ENCODE measurements around the gene INPP5F. TPM values are rescaled to one million over a fixed set of nuclear protein-coding genes. Genes with fewer than 3 reads are reported as not detected.

Gene INPP5F
- total and polyA plus RNA-seq, 2 donors (not counting 1 experiment from before 2014, with no cell fraction given): 15.0 to 23.3 TPM

DNA sequence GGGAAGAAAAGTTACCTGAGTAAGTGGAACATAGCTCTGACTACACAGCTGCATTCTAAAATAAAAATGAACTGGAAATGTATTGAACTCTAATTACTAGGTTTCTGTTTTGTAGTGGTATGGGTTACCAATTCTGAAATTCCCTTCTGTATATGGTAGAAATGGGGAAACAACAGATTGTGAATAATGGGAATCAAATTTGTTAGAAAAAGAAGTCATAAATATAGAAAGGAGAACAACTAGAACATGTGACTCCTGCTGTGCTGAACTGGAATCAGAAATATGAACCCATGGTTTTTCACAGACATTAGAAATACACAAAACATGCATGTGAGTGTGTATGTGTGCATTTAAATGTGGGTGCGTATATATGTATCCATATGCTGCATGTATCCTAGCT is 119.8 kb downstream of the INPP5F start:
- no peak overlapping the region for H2AFZ ChIP-seq (ENCODE audit: low read length)
- H3K79me2 ChIP-seq (ENCODE audit: control insufficient read depth, insufficient read depth, low read length): no peaks in the 10 kb centered on the region
- peaks cover 4% of the 10 kb centered on the region for H3K4me1 ChIP-seq (ENCODE audit: control insufficient read depth, extremely low read depth, insufficient read depth, low read length)
- no peak overlapping the region for H3K4me2 ChIP-seq (ENCODE audit: extremely low read depth, insufficient read depth, low read length)
- H3K27ac ChIP-seq (ENCODE audit: insufficient read depth, low read length): no peak overlapping the region
- TF ChIP-seq, protein P1, sequence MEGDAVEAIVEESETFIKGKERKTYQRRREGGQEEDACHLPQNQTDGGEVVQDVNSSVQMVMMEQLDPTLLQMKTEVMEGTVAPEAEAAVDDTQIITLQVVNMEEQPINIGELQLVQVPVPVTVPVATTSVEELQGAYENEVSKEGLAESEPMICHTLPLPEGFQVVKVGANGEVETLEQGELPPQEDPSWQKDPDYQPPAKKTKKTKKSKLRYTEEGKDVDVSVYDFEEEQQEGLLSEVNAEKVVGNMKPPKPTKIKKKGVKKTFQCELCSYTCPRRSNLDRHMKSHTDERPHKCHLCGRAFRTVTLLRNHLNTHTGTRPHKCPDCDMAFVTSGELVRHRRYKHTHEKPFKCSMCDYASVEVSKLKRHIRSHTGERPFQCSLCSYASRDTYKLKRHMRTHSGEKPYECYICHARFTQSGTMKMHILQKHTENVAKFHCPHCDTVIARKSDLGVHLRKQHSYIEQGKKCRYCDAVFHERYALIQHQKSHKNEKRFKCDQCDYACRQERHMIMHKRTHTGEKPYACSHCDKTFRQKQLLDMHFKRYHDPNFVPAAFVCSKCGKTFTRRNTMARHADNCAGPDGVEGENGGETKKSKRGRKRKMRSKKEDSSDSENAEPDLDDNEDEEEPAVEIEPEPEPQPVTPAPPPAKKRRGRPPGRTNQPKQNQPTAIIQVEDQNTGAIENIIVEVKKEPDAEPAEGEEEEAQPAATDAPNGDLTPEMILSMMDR (conservative IDR thresholded peaks at IDR 0.05 in 1 of 2, IDR thresholded peaks at IDR 0.05 in 1 of 2; ENCODE audit: low read depth in 1 of 2, low read length in 2 of 2): no peak
- TF ChIP-seq EZH2 (IDR thresholded peaks at IDR 0.05; ENCODE audit: low read length, missing control alignments): no peak
- H3K27me3 ChIP-seq (ENCODE audit: control insufficient read depth, insufficient read depth, low read length): no peaks in the 10 kb centered on the region
- no peaks in the 10 kb centered on the region for H3K9me3 ChIP-seq (ENCODE audit: control insufficient read depth, insufficient read depth, low read depth, low read length)
- no peak overlapping the region for H3K9ac ChIP-seq (ENCODE audit: insufficient read depth, low read length)
- no peak overlapping the region for H3K4me3 ChIP-seq (replicated peaks in 1 of 4; ENCODE audit: control extremely low read depth in 1 of 4, insufficient read depth in 1 of 4, low read depth in 3 of 4, low read length in 4 of 4)
- no peaks in the 10 kb centered on the region for H4K20me1 ChIP-seq (ENCODE audit: control insufficient read depth, extremely low read depth, insufficient read depth, low read length)
- peaks cover 9% of the 10 kb centered on the region for H3K36me3 ChIP-seq (ENCODE audit: control insufficient read depth, insufficient read depth, low read length)
- no peak for DNase-seq (ENCODE audit: low read depth in 2 of 2)

DNA sequence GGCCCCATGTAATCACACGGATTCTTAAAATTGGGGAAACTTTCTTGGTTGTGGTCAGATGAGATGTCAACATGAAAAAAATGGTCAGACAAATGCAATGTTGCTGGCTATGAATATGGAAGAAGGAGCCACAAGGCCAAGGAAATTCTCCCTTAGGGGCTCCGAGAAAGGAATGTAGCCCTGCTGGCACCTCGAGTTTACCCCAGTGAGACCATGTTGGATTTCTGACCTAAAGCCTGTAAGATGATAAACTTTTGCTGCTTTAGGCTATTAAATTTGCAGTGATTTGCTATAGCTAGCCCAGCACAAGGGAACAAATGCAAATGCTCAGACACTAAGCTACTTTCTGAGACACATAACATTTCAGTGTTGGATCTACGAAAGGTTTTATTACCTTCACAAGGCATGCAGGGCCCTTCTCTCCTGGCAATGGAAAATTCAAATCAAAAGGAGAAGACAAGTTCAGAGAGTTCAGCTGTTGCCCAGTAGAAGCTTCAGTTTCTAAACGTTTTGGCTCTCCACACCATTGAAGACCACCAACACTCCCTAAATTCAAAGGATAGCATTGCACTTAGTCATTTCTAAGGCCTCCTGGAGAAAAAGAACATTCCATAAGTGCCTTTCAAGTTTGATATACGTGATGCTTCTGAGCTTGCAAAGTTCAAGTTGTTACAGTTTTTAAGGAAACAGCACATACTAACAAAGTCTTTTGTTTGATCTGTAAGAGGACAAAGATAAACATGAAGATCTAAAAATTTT is 123.4 kb downstream of the INPP5F start:
- DNase-seq (ENCODE audit: low read depth in 2 of 2): peak; percentile 20 to 91
- Histone ChIP-seq H3K27ac (ENCODE audit: insufficient read depth, low read length) (peak overlapping the region; percentile 18), H3K4me2 (ENCODE audit: extremely low read depth, insufficient read depth, low read length) (peak overlapping the region; percentile 46), H2AFZ (ENCODE audit: low read length) (no peak overlapping the region), H3K9ac (ENCODE audit: insufficient read depth, low read length) (no peak overlapping the region), H3K27me3 (ENCODE audit: control insufficient read depth, insufficient read depth, low read length) (no peaks in the 10 kb centered on the region), H3K36me3 (ENCODE audit: control insufficient read depth, insufficient read depth, low read length) (peaks cover 14% of the 10 kb centered on the region), H3K79me2 (ENCODE audit: control insufficient read depth, insufficient read depth, low read length) (no peaks in the 10 kb centered on the region), H3K4me1 (ENCODE audit: control insufficient read depth, extremely low read depth, insufficient read depth, low read length) (peaks cover 4% of the 10 kb centered on the region), H4K20me1 (ENCODE audit: control insufficient read depth, extremely low read depth, insufficient read depth, low read length) (no peaks in the 10 kb centered on the region), H3K9me3 (ENCODE audit: control insufficient read depth, insufficient read depth, low read depth, low read length) (no peaks in the 10 kb centered on the region), H3K4me3 (replicated peaks in 1 of 4; ENCODE audit: control extremely low read depth in 1 of 4, insufficient read depth in 1 of 4, low read depth in 3 of 4, low read length in 4 of 4) (no peak overlapping the region)
- no peak for TF ChIP-seq EZH2 (IDR thresholded peaks at IDR 0.05; ENCODE audit: low read length, missing control alignments)
- TF ChIP-seq, protein P1 (conservative IDR thresholded peaks at IDR 0.05 in 1 of 2, IDR thresholded peaks at IDR 0.05 in 1 of 2; ENCODE audit: low read depth in 1 of 2, low read length in 2 of 2): no peak

DNA sequence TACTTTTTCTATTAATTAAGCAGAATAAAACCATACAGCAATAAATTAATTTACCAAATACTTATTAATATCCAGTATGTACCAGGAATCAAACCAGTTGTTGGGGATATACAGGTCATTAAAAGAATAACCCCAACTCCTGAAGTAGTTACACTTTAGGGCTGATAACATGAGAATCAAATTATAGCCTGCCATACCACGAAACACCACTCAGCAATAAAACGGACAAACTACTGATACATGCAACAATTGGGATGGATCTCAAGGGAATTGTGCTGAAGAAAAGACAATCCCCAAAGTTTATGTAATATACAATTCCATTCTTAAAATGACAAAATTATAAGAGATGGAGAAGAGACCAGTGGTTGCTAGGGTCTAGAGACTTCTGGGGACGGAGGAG is 124.1 kb downstream of the INPP5F start:
- H3K9me3 ChIP-seq (ENCODE audit: control insufficient read depth, insufficient read depth, low read depth, low read length): no peaks in the 10 kb centered on the region
- H3K79me2 ChIP-seq (ENCODE audit: control insufficient read depth, insufficient read depth, low read length): no peaks in the 10 kb centered on the region
- H2AFZ ChIP-seq (ENCODE audit: low read length): no peak overlapping the region
- H3K9ac ChIP-seq (ENCODE audit: insufficient read depth, low read length): no peak overlapping the region
- no peak overlapping the region for H3K27ac ChIP-seq (ENCODE audit: insufficient read depth, low read length)
- no peaks in the 10 kb centered on the region for H3K27me3 ChIP-seq (ENCODE audit: control insufficient read depth, insufficient read depth, low read length)
- DNase-seq (ENCODE audit: low read depth in 2 of 2): no peak
- no peak overlapping the region for H3K4me3 ChIP-seq (replicated peaks in 1 of 4; ENCODE audit: control extremely low read depth in 1 of 4, insufficient read depth in 1 of 4, low read depth in 3 of 4, low read length in 4 of 4)
- peaks cover 4% of the 10 kb centered on the region for H3K4me1 ChIP-seq (ENCODE audit: control insufficient read depth, extremely low read depth, insufficient read depth, low read length)
- no peak overlapping the region for H3K4me2 ChIP-seq (ENCODE audit: extremely low read depth, insufficient read depth, low read length)
- H3K36me3 ChIP-seq (ENCODE audit: control insufficient read depth, insufficient read depth, low read length): peaks cover 14% of the 10 kb centered on the region
- no peaks in the 10 kb centered on the region for H4K20me1 ChIP-seq (ENCODE audit: control insufficient read depth, extremely low read depth, insufficient read depth, low read length)
- TF ChIP-seq, protein P1 (conservative IDR thresholded peaks at IDR 0.05 in 1 of 2, IDR thresholded peaks at IDR 0.05 in 1 of 2; ENCODE audit: low read depth in 1 of 2, low read length in 2 of 2): no peak
- no peak for TF ChIP-seq EZH2 (IDR thresholded peaks at IDR 0.05; ENCODE audit: low read length, missing control alignments)
